SK-N-SH (cell line): Measurements from ENCODE around the gene ELL3. TPM values are rescaled to one million over a fixed set of nuclear protein-coding genes. Genes with fewer than 3 reads are reported as not detected.

Source experiments
- CTCF ChIA-PET: fragments of 300-600, 350-600 bp; formaldehyde crosslinking; extraction: SDS; loops from one replicate; lab custom pipeline; 2021; lab: Yijun Ruan, JAX
- POLR2A ChIA-PET: fragments of 350-600 bp; sonication (Branson Sonifier 250); formaldehyde crosslinking; extraction: SDS; loops from one replicate; lab custom pipeline; 2020; ENCODE audit warnings: antibody characterized with exemption, inconsistent platforms; lab: Yijun Ruan, JAX
- DNase-seq: peaks from one replicate; pipeline ENCODE4 v3.0.0; 2012
- H2AFZ ChIP-seq: fragments of 200-600 bp; sonication (generic); 2 replicates; pipeline ENCODE4 v1.8.1; 2016; ENCODE audit warnings: antibody characterized with exemption, mild to moderate bottlenecking, low read depth
- H3F3A ChIP-seq: fragments of 200-600 bp; sonication (generic); replicated peaks from 2 replicates; pipeline ENCODE3; 2016; ENCODE audit warnings: antibody characterized with exemption, mild to moderate bottlenecking; ENCODE audit not compliant: insufficient read depth
- H3K27ac ChIP-seq, 2 experiments: fragments of 200-500 bp in 1 of 2; fragments of 200-600 bp in 1 of 2; sonication (Bioruptor generic) in 1 of 2; sonication (generic), shearing (Covaris generic) in 1 of 2; 2 replicates each; pipeline versions ENCODE4 v1.5.1 to v1.6.1; 2014 to 2016; ENCODE audit warnings: low read depth in 2 of 2, inconsistent platforms in 1 of 2, low read length in 1 of 2, mild to moderate bottlenecking in 1 of 2, mixed read lengths in 1 of 2
- H3K27me3 ChIP-seq: fragments of 200-600 bp; sonication (generic), shearing (Covaris generic); 2 replicates; pipeline ENCODE4 v1.6.1; 2016; ENCODE audit warnings: mixed run types; ENCODE audit not compliant: insufficient read depth
- H3K36me3 ChIP-seq, 2 experiments: fragments of 200-500 bp in 1 of 2; fragments of 200-600 bp in 1 of 2; sonication (Bioruptor generic) in 1 of 2; sonication (generic) in 1 of 2; replicated peaks in 1 of 2; 2 replicates each; pipeline versions ENCODE3 to v1.5.1; 2014 to 2016; ENCODE audit warnings: low read length in 1 of 2, mild to moderate bottlenecking in 1 of 2; ENCODE audit not compliant: insufficient read depth in 2 of 2, control insufficient read depth in 1 of 2
- H3K4me1 ChIP-seq, 2 experiments: fragments of 200-500 bp in 1 of 2; fragments of 200-600 bp in 1 of 2; sonication (Bioruptor generic) in 1 of 2; sonication (generic), shearing (Covaris generic) in 1 of 2; 2 replicates each; pipeline versions ENCODE4 v1.5.1 to v1.6.1; 2014 to 2016; ENCODE audit warnings: low read depth in 1 of 2, low read length in 1 of 2, mixed run types in 1 of 2; ENCODE audit not compliant: insufficient read depth in 2 of 2, control insufficient read depth in 1 of 2
- H3K4me2 ChIP-seq: fragments of 200-600 bp; sonication (generic), shearing (Covaris generic); 2 replicates; pipeline ENCODE4 v1.6.1; 2017; ENCODE audit warnings: mixed run types
- H3K4me3 ChIP-seq, 2 experiments: fragments of 200-500 bp in 1 of 2; fragments of 200-600 bp in 1 of 2; sonication (Bioruptor generic) in 1 of 2; sonication (generic), shearing (Covaris generic) in 1 of 2; 2 replicates each; pipeline versions ENCODE4 v1.5.1 to v1.8.1; 2014 to 2016; ENCODE audit warnings: low read depth in 2 of 2, inconsistent platforms in 1 of 2, low read length in 1 of 2, mild to moderate bottlenecking in 1 of 2, mixed read lengths in 1 of 2, moderate library complexity in 1 of 2
- H3K79me2 ChIP-seq: fragments of 200-600 bp; sonication (generic); 2 replicates; pipeline ENCODE4 v1.8.1; 2017; ENCODE audit warnings: mild to moderate bottlenecking; ENCODE audit not compliant: insufficient read depth
- H3K9ac ChIP-seq: fragments of 200-600 bp; sonication (generic); 2 replicates; pipeline ENCODE4 v1.6.1; 2017; ENCODE audit warnings: mixed run types
- H3K9me2 ChIP-seq: fragments of 200-600 bp; sonication (generic); 2 replicates; pipeline ENCODE4 v1.6.1; 2017; ENCODE audit warnings: mixed run types
- H3K9me3 ChIP-seq: fragments of 200-600 bp; sonication (generic); 2 replicates; pipeline ENCODE4 v1.6.1; 2017; ENCODE audit warnings: mixed run types, mild to moderate bottlenecking, moderate library complexity
- H4K20me1 ChIP-seq: fragments of 200-600 bp; sonication (generic); 2 replicates; pipeline ENCODE4 v1.6.1; 2017; ENCODE audit warnings: mild to moderate bottlenecking, mixed run types; ENCODE audit not compliant: insufficient read depth
- ELF1 ChIP-seq: IDR thresholded peaks from 2 replicates; pipeline ENCODE4 v1.4.0; 2012
- EZH2phosphoT487 ChIP-seq: fragments of 200-600 bp; sonication (generic); IDR thresholded peaks from 2 replicates; pipeline ENCODE4 v1.6.1; 2017; ENCODE audit warnings: low read depth, mixed run types, mild to moderate bottlenecking, antibody characterized with exemption, moderate library complexity, borderline replicate concordance
- FOXJ3 ChIP-seq: sonication (generic); formaldehyde crosslinking; IDR thresholded peaks from 2 replicates; pipeline ENCODE4 v1.5.1; 2020; ENCODE audit warnings: mild to moderate bottlenecking, missing genetic modification reagents
- FOXM1 ChIP-seq: IDR thresholded peaks from 2 replicates; pipeline ENCODE4 v1.4.0; 2012; ENCODE audit warnings: low read depth, mild to moderate bottlenecking
- GABPA ChIP-seq: IDR thresholded peaks from 2 replicates; pipeline ENCODE4 v1.4.0; 2012; ENCODE audit warnings: low read depth, mild to moderate bottlenecking
- NFIC ChIP-seq: IDR thresholded peaks from 2 replicates; pipeline ENCODE4 v1.4.0; 2012; ENCODE audit warnings: borderline replicate concordance
- RCOR1 ChIP-seq: fragments of 150-350 bp; IDR thresholded peaks from 2 replicates; pipeline ENCODE4 v1.6.1; 2017; ENCODE audit warnings: antibody characterized with exemption, low read length
- RXRA ChIP-seq: IDR thresholded peaks from 2 replicates; pipeline ENCODE4 v1.4.0; 2012; ENCODE audit warnings: low read depth, mild to moderate bottlenecking, borderline replicate concordance
- SIN3A ChIP-seq: IDR thresholded peaks from 2 replicates; pipeline ENCODE4 v1.6.1; 2012; ENCODE audit warnings: low read depth, mild to moderate bottlenecking, low read length, moderate library complexity, borderline replicate concordance
- WGBS: methylation state at CpG from one replicate; pipeline ENCODE4 v1.1.6; 2017; ENCODE audit warnings: low lambda C conversion rate; 5-methylcytosine and 5-hydroxymethylcytosine counted together
- polyA plus RNA-seq, 3 experiments: library from polyadenylated mRNA; depleted of rRNA; stranded (reverse); fragments of >200 nt; gene quantifications; 2 replicates each; pipeline ENCODE4 v1.2.3, GENCODE V29; 2012
- TF ChIP-seq, protein P1 (sequence below): IDR thresholded peaks from 2 replicates; pipeline ENCODE4 v1.4.0; 2012; ENCODE audit warnings: low read depth, borderline replicate concordance
- TF ChIP-seq, protein P2 (sequence below): fragments of 150-350 bp; IDR thresholded peaks from 2 replicates; pipeline ENCODE4 v1.6.1; 2017; ENCODE audit warnings: antibody characterized with exemption, low read length, low read depth, borderline replicate concordance
- TF ChIP-seq, protein P3 (sequence below): fragments of 200-600 bp; sonication (generic); IDR thresholded peaks from 2 replicates; pipeline ENCODE4 v1.6.1; 2017; ENCODE audit warnings: antibody characterized with exemption, mild to moderate bottlenecking, moderate library complexity
- TF ChIP-seq, protein P4 (sequence below): IDR thresholded peaks from 2 replicates; pipeline ENCODE4 v1.6.1; 2012; ENCODE audit warnings: mild to moderate bottlenecking, low read depth, low read length, moderate library complexity
- TF ChIP-seq, protein P5 (sequence below): IDR thresholded peaks from 2 replicates; pipeline ENCODE4 v1.4.0; 2012; ENCODE audit warnings: low read depth

Gene ELL3
- polyA plus RNA-seq, 1 of the 3 experiments (the other 2 are of a cell fraction), result 0.67 TPM

DNA sequence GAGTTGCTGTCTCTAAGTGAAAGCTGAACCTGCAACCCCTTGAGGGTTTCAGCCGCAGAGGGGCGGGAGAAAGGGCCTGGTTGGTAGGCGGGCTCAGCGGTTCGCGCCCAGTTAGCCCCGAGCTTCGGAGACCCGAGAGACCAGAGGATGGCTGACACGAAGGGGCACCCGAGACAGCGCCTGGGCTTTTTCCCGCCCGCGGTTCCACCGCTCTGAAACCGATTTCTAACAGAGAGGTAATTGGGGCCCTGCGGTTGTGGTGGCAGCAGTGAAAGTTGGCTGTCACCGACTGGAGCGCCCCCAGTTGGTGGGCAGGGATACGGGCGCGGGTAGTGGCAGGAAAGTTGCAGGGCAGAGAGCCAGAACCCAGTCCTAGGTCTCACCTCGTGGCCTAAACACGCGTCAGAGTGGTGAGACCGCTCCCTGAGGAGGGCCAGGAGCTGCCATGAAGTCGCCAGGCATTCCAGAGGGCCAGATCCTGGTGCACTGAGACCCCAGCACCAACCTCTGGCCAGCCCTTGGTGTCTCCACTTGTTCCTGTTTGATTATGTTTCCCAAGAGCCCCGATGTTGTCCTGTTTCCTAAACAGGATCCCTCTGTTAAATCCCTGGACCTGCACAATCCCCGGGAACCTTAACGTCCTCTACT is 625 bp upstream of the ELL3 start:
- no peaks in the 10 kb centered on the region for H3K9me2 ChIP-seq
- CTCF ChIA-PET, result interaction anchor here (0.6 to 2.5 kb wide), 8 partner anchors 9 to 343 kb away, joined by 3 to 7 read pairs (median 4); partner anchors contain the start of gene SERF2
- H2AFZ ChIP-seq, result peak overlapping the region; percentile 69
- no peaks in the 10 kb centered on the region for H3K79me2 ChIP-seq
- peak overlapping the region; percentile 48 to 57 for H3K4me3 ChIP-seq
- H3K9ac ChIP-seq, result peak overlapping the region; percentile 23; the same call in 1 of the 2 replicates
- no peaks in the 10 kb centered on the region for H3K9me3 ChIP-seq
- H3F3A ChIP-seq, result peaks cover 30% of the 10 kb centered on the region
- POLR2A ChIA-PET, result interaction anchor here (1.3 kb wide), 1 partner anchor 12 kb away, joined by 3 read pairs; no protein-coding TSS in a partner anchor
- WGBS, result 6% methylated on average over 25 of the region's 31 CpGs
- H4K20me1 ChIP-seq, result no peaks in the 10 kb centered on the region
- H3K27me3 ChIP-seq, result no peaks in the 10 kb centered on the region
- peak overlapping the region in 1 of 2 experiments; percentile 22; a peak in 2 of 4 replicates for H3K27ac ChIP-seq
- TF ChIP-seq FOXM1, result no peak
- no peak for TF ChIP-seq SIN3A
- TF ChIP-seq NFIC, result peak; percentile 56; the same call in 1 of the 2 replicates
- no peak for TF ChIP-seq RXRA
- TF ChIP-seq, protein P1, sequence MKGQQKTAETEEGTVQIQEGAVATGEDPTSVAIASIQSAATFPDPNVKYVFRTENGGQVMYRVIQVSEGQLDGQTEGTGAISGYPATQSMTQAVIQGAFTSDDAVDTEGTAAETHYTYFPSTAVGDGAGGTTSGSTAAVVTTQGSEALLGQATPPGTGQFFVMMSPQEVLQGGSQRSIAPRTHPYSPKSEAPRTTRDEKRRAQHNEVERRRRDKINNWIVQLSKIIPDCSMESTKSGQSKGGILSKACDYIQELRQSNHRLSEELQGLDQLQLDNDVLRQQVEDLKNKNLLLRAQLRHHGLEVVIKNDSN, result no peak
- TF ChIP-seq, protein P2, sequence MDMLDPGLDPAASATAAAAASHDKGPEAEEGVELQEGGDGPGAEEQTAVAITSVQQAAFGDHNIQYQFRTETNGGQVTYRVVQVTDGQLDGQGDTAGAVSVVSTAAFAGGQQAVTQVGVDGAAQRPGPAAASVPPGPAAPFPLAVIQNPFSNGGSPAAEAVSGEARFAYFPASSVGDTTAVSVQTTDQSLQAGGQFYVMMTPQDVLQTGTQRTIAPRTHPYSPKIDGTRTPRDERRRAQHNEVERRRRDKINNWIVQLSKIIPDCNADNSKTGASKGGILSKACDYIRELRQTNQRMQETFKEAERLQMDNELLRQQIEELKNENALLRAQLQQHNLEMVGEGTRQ, result no peak
- TF ChIP-seq EZH2phosphoT487, result no peak
- TF ChIP-seq, protein P3, sequence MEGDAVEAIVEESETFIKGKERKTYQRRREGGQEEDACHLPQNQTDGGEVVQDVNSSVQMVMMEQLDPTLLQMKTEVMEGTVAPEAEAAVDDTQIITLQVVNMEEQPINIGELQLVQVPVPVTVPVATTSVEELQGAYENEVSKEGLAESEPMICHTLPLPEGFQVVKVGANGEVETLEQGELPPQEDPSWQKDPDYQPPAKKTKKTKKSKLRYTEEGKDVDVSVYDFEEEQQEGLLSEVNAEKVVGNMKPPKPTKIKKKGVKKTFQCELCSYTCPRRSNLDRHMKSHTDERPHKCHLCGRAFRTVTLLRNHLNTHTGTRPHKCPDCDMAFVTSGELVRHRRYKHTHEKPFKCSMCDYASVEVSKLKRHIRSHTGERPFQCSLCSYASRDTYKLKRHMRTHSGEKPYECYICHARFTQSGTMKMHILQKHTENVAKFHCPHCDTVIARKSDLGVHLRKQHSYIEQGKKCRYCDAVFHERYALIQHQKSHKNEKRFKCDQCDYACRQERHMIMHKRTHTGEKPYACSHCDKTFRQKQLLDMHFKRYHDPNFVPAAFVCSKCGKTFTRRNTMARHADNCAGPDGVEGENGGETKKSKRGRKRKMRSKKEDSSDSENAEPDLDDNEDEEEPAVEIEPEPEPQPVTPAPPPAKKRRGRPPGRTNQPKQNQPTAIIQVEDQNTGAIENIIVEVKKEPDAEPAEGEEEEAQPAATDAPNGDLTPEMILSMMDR, result peak; percentile 74
- H3K4me1 ChIP-seq, result peaks cover 0 to 3% of the 10 kb centered on the region in 2 experiments; a peak in 1 of 4 replicates
- H3K4me2 ChIP-seq, result peak overlapping the region; percentile 75
- peak; percentile 65 for DNase-seq
- H3K36me3 ChIP-seq, result peaks cover 4 to 14% of the 10 kb centered on the region in 2 experiments

DNA sequence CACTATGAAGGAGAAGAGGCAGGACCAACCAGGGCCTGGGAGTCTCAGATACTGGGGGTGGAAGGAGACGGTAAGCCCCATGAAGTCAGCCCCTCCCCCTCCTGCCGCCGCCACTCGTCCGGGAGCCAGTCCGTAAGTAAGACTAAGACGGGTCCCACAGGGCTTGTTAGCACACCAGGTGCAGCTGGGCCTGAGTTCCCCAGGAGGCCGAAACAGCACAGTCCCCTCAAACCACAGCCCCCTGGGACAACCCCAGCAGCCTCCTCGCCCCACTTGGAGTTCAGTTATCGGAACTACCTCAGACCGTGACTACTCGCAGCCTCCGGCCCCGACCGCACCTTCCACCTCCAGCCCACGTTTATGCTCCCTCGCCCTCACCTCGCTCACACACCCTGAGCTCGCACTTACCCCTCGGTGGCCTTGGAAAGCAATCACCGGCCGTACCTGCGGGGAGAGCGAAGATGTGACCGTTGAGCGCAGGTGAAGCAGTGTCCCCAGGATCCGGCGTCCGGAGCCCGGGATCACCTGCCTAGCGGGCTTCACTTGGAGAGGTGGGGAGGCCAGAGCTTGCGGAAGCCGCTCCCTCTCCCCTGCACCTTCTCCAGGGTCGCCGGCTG is 557 bp downstream of the ELL3 start:
- H3K4me1 ChIP-seq, result peaks cover 0 to 3% of the 10 kb centered on the region in 2 experiments; a peak in 1 of 4 replicates
- ChIA-PET POLR2A (interaction anchor here (1.3 kb wide), 1 partner anchor 13 kb away, joined by 3 read pairs; no protein-coding TSS in a partner anchor), CTCF (interaction anchor here (0.6 to 3.0 kb wide), 6 partner anchors 10 to 691 kb away, joined by 3 to 13 read pairs (median 6); no protein-coding TSS in a partner anchor)
- H3K4me3 ChIP-seq, result no peak overlapping the region
- H3K36me3 ChIP-seq, result peaks cover 16 to 25% of the 10 kb centered on the region in 2 experiments
- no peak overlapping the region for H3K27ac ChIP-seq
- no peaks in the 10 kb centered on the region for H3K79me2 ChIP-seq
- WGBS, result 93% methylated on average over 24 of the region's 35 CpGs
- DNase-seq, result no peak
- H3K27me3 ChIP-seq, result no peaks in the 10 kb centered on the region
- no peaks in the 10 kb centered on the region for H4K20me1 ChIP-seq
- H3K9ac ChIP-seq, result no peak overlapping the region
- H3K4me2 ChIP-seq, result no peak overlapping the region
- H3K9me2 ChIP-seq, result no peaks in the 10 kb centered on the region
- H3F3A ChIP-seq, result peaks cover 40% of the 10 kb centered on the region
- H3K9me3 ChIP-seq, result no peaks in the 10 kb centered on the region
- no peak overlapping the region for H2AFZ ChIP-seq
- TF ChIP-seq FOXJ3 (no peak), RCOR1 (no peak), GABPA (no peak), ELF1 (no peak)
- TF ChIP-seq, protein P4, sequence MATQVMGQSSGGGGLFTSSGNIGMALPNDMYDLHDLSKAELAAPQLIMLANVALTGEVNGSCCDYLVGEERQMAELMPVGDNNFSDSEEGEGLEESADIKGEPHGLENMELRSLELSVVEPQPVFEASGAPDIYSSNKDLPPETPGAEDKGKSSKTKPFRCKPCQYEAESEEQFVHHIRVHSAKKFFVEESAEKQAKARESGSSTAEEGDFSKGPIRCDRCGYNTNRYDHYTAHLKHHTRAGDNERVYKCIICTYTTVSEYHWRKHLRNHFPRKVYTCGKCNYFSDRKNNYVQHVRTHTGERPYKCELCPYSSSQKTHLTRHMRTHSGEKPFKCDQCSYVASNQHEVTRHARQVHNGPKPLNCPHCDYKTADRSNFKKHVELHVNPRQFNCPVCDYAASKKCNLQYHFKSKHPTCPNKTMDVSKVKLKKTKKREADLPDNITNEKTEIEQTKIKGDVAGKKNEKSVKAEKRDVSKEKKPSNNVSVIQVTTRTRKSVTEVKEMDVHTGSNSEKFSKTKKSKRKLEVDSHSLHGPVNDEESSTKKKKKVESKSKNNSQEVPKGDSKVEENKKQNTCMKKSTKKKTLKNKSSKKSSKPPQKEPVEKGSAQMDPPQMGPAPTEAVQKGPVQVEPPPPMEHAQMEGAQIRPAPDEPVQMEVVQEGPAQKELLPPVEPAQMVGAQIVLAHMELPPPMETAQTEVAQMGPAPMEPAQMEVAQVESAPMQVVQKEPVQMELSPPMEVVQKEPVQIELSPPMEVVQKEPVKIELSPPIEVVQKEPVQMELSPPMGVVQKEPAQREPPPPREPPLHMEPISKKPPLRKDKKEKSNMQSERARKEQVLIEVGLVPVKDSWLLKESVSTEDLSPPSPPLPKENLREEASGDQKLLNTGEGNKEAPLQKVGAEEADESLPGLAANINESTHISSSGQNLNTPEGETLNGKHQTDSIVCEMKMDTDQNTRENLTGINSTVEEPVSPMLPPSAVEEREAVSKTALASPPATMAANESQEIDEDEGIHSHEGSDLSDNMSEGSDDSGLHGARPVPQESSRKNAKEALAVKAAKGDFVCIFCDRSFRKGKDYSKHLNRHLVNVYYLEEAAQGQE, result no peak
- TF ChIP-seq, protein P2, result no peak
- TF ChIP-seq, protein P1, result no peak
- TF ChIP-seq, protein P5, sequence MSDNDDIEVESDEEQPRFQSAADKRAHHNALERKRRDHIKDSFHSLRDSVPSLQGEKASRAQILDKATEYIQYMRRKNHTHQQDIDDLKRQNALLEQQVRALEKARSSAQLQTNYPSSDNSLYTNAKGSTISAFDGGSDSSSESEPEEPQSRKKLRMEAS, result no peak
